ENCODE results near the gene HMHB1.

DNA sequence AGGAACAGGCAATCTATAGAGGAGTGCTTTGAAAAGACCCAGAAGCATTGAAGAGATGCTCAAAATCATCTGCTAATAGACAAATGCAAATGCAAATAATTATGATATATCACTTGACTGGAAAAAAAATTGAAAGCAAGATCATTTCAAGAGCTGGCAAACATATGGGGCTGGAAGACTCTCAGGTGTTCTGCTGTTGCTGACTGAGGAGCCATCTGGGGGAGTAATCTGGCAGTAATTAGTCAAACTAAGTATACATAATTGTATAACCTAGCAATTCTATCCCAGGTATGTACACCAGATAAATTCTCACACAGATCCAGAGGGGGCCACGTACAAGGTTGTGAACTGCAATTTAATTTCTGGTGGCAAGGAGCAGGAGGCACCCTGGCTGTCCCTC lies 4.6 kb upstream of the HMHB1 start:
- TF ChIP-seq EZH2 (IDR thresholded peaks at IDR 0.05; ENCODE audit: insufficient read depth, poor library complexity, severe bottlenecking) (no peak), EZH2phosphoT487 (IDR thresholded peaks at IDR 0.05; ENCODE audit: insufficient read depth, low read depth) (no peak)
